Activated CD4-positive, alpha-beta T cell treated with anti-CD3 and anti-CD28 coated beads, Interleukin-2, amount 50 U/mL, for 4 hours (primary cell): Measurements from ENCODE around the gene MAP2K5.
"Not testable (repeated sequence)": the region's sequence is repeated elsewhere in the genome, so short reads cannot be mapped to it uniquely, and the experiment has no call there.

Experiments
- DNase-seq, 2 experiments: peaks; one replicate each; pipeline ENCODE4 v3.0.0-alpha.2; 2020

Gene MAP2K5

GRCh38 chr15:67605871-67606270 lies 63.4 kb downstream of the MAP2K5 start:
- DNase-seq, result no peak

GRCh38 chr15:67606742-67607141 lies 64.2 kb downstream of the MAP2K5 start:
- no peak for DNase-seq

- no peak for DNase-seq
Observed at GRCh38 chr15:67607329-67607728, 64.8 kb downstream of the MAP2K5 start.

GRCh38 chr15:67607959-67608637 lies 65.6 kb downstream of the MAP2K5 start:
- DNase-seq, result no peak

- no peak for DNase-seq
Observed at GRCh38 chr15:67608638-67608959, 66.1 kb downstream of the MAP2K5 start.

- no peak for DNase-seq
Observed at GRCh38 chr15:67611370-67612369, 69.2 kb downstream of the MAP2K5 start.

GRCh38 chr15:67613211-67613610 lies 70.7 kb downstream of the MAP2K5 start:
- no peak for DNase-seq

GRCh38 chr15:67613708-67614107 lies 71.2 kb downstream of the MAP2K5 start:
- DNase-seq, result no peak

GRCh38 chr15:67615131-67615534 lies 72.6 kb downstream of the MAP2K5 start:
- DNase-seq, result not testable (repeated sequence)

- DNase-seq, result no peak
Observed at GRCh38 chr15:67618297-67618696, 75.8 kb downstream of the MAP2K5 start.

- DNase-seq, result no peak
Observed at GRCh38 chr15:67622110-67622509, 79.6 kb downstream of the MAP2K5 start.

GRCh38 chr15:67632261-67632660 lies 89.8 kb downstream of the MAP2K5 start:
- DNase-seq, result no peak

GRCh38 chr15:67635950-67636349 lies 93.4 kb downstream of the MAP2K5 start:
- DNase-seq, result not testable (repeated sequence)

- DNase-seq, result no peak
Observed at GRCh38 chr15:67639591-67639990, 97.1 kb downstream of the MAP2K5 start.

GRCh38 chr15:67641453-67641852 lies 99.0 kb downstream of the MAP2K5 start:
- no peak for DNase-seq

- DNase-seq, result no peak
Observed at GRCh38 chr15:67646847-67647246, 104.3 kb downstream of the MAP2K5 start.

- DNase-seq, result no peak
Observed at GRCh38 chr15:67652586-67652985, 110.1 kb downstream of the MAP2K5 start.

GRCh38 chr15:67660446-67660845 lies 117.9 kb downstream of the MAP2K5 start:
- DNase-seq, result no peak

- DNase-seq, result no peak
Observed at GRCh38 chr15:67660874-67661606, 118.5 kb downstream of the MAP2K5 start.

- DNase-seq, result no peak
Observed at GRCh38 chr15:67670647-67671305, 128.3 kb downstream of the MAP2K5 start.

GRCh38 chr15:67672834-67673233 lies 130.3 kb downstream of the MAP2K5 start:
- not testable (repeated sequence) for DNase-seq

GRCh38 chr15:67674983-67675382 lies 132.5 kb downstream of the MAP2K5 start:
- no peak for DNase-seq

GRCh38 chr15:67678089-67678488 lies 135.6 kb downstream of the MAP2K5 start:
- no peak for DNase-seq
